Esophagus muscularis mucosa (tissue), 4 donors: ENCODE measurements around the gene SH3RF2. TPM values are rescaled to one million over a fixed set of nuclear protein-coding genes. Genes with fewer than 3 reads are reported as not detected.

Source experiments
- DNase-seq: peaks from one replicate; pipeline ENCODE4 v3.0.0-alpha.2; 2017; ENCODE audit errors: extremely low spot score
- H3K27ac ChIP-seq, 4 donors: fragments of 200-600 bp; sonication (generic); replicated peaks in 1 of 4; 1 replicate in 3 of 4; 2 replicates in 1 of 4; pipeline ENCODE4 v1.5.1; 2016 to 2019; ENCODE audit warnings: mild to moderate bottlenecking in 1 of 4
- H3K27me3 ChIP-seq, 4 donors: fragments of 200-600 bp; sonication (generic); one replicate each; pipeline versions ENCODE4 v1.5.1 to v1.6.0; 2016 to 2019
- H3K36me3 ChIP-seq, 4 donors: fragments of 200-600 bp; sonication (generic); one replicate each; pipeline ENCODE4 v1.5.1; 2016 to 2019
- H3K4me1 ChIP-seq, 4 donors: fragments of 200-600 bp; sonication (generic); one replicate each; pipeline ENCODE4 v1.5.1; 2016 to 2019
- H3K4me3 ChIP-seq, 4 donors: fragments of 200-600 bp; sonication (generic); 1 replicate in 2 of 4; 2 replicates in 2 of 4; pipeline ENCODE4 v1.5.1; 2016 to 2019; ENCODE audit warnings: mild to moderate bottlenecking in 4 of 4, moderate library complexity in 1 of 4
- H3K9me3 ChIP-seq, 4 donors: fragments of 200-600 bp; sonication (generic); 1 replicate in 3 of 4; 2 replicates in 1 of 4; pipeline ENCODE4 v1.5.1; 2016 to 2019
- CTCF ChIP-seq, 3 experiments: fragments of 200-600 bp in 2 of 3; fragments of 450-650 bp in 1 of 3; sonication (generic) in 2 of 3; IDR thresholded peaks; one replicate each; pipeline ENCODE4 v1.5.1; 2017 to 2019; ENCODE audit warnings: antibody characterized with exemption in 3 of 3, mild to moderate bottlenecking in 2 of 3, moderate library complexity in 1 of 3
- EP300 ChIP-seq: sonication (generic); formaldehyde crosslinking; IDR thresholded peaks from one replicate; pipeline ENCODE4 v1.6.1; 2017; ENCODE audit warnings: antibody characterized with exemption
- POLR2A ChIP-seq: fragments of 450-650 bp; IDR thresholded peaks from one replicate; pipeline ENCODE4 v1.6.1; 2017; ENCODE audit warnings: antibody characterized with exemption, moderate library complexity, mild to moderate bottlenecking, low read depth
- POLR2AphosphoS5 ChIP-seq, 2 donors: sonication (generic); formaldehyde crosslinking; IDR thresholded peaks; one replicate each; pipeline ENCODE4 v1.6.1; 2017; ENCODE audit warnings: antibody characterized with exemption in 2 of 2
- WGBS: methylation state at CpG from one replicate; pipeline ENCODE4 v1.1.5; 2018; 5-methylcytosine and 5-hydroxymethylcytosine counted together
- intact Hi-C: fragments of 100-400 bp; cut with DNase I; formaldehyde crosslinking; loops from one replicate; pipeline ENCODE4 v1.15.1; 2023
- total RNA-seq, 4 donors: library from RNA; depleted of rRNA; stranded (reverse); fragments of >200 nt; gene quantifications; one replicate each; pipeline versions ENCODE4 v1.1.0 to v1.2.1, GENCODE V29; 2016

SH3RF2 gene
- total RNA-seq, 4 donors from 2014 or later, result 0.66 to 2.1 (median 1.5) TPM

- intact Hi-C loops, result no loop called here
- Histone ChIP-seq H3K27me3 (no peaks in the 10 kb centered on the region), H3K4me1 (no peaks in the 10 kb centered on the region), H3K9me3 (no peaks in the 10 kb centered on the region), H3K36me3 (no peaks in the 10 kb centered on the region), H3K27ac (no peak overlapping the region), H3K4me3 (no peak overlapping the region)
- DNase-seq, result no peak
- no peak for TF ChIP-seq POLR2AphosphoS5 (IDR thresholded peaks at IDR 0.05)
- no peak for TF ChIP-seq POLR2A
- no peak for TF ChIP-seq CTCF (IDR thresholded peaks at IDR 0.05)
- no peak for TF ChIP-seq EP300
These were observed 152.9 kb downstream of the SH3RF2 start for GRCh38 chr5:146089287-146089686.

- TF ChIP-seq EP300 (no peak), POLR2A (no peak), CTCF (IDR thresholded peaks at IDR 0.05) (no peak), POLR2AphosphoS5 (IDR thresholded peaks at IDR 0.05) (no peak)
- intact Hi-C loops, result no loop called here
- WGBS, result 68% methylated on average over 3 of the region's 3 CpGs
- H3K9me3 ChIP-seq, result no peaks in the 10 kb centered on the region
- no peak for DNase-seq
- H3K4me3 ChIP-seq, result no peak overlapping the region
- H3K27me3 ChIP-seq, result no peaks in the 10 kb centered on the region
- no peaks in the 10 kb centered on the region for H3K4me1 ChIP-seq
- no peaks in the 10 kb centered on the region for H3K36me3 ChIP-seq
- no peak overlapping the region for H3K27ac ChIP-seq
These were observed 155.5 kb downstream of the SH3RF2 start for GRCh38 chr5:146091881-146092280.

- Histone ChIP-seq H3K27ac (no peak overlapping the region), H3K4me1 (no peaks in the 10 kb centered on the region), H3K4me3 (no peak overlapping the region), H3K9me3 (no peaks in the 10 kb centered on the region), H3K27me3 (no peaks in the 10 kb centered on the region), H3K36me3 (no peaks in the 10 kb centered on the region)
- 91% methylated on average over 6 of the region's 6 CpGs for WGBS
- intact Hi-C loops, result no loop called here
- no peak for DNase-seq
- TF ChIP-seq CTCF (IDR thresholded peaks at IDR 0.05) (no peak), POLR2A (no peak), POLR2AphosphoS5 (IDR thresholded peaks at IDR 0.05) (no peak), EP300 (no peak)
These were observed 161.7 kb downstream of the SH3RF2 start for GRCh38 chr5:146098047-146098446.

GRCh38 chr5:146101646-146102045 is 165.3 kb downstream of the SH3RF2 start:
- TF ChIP-seq EP300 (no peak), POLR2AphosphoS5 (IDR thresholded peaks at IDR 0.05) (no peak), CTCF (IDR thresholded peaks at IDR 0.05) (no peak), POLR2A (no peak)
- no peaks in the 10 kb centered on the region for H3K9me3 ChIP-seq
- DNase-seq, result no peak
- intact Hi-C loops, result no loop called here
- H3K4me3 ChIP-seq, result no peak overlapping the region
- peaks cover 0 to 3% (median 0%) of the 10 kb centered on the region in 4 donors for H3K4me1 ChIP-seq
- H3K27me3 ChIP-seq, result no peaks in the 10 kb centered on the region
- H3K27ac ChIP-seq, result no peak overlapping the region
- peaks cover 0 to 8% (median 0%) of the 10 kb centered on the region in 4 donors for H3K36me3 ChIP-seq
- WGBS, result 73% methylated on average over 2 of the region's 2 CpGs

GRCh38 chr5:146103594-146103993 is 167.2 kb downstream of the SH3RF2 start:
- Histone ChIP-seq H3K36me3 (peaks cover 0 to 8% (median 0%) of the 10 kb centered on the region in 4 donors), H3K4me3 (no peak overlapping the region), H3K27me3 (no peaks in the 10 kb centered on the region), H3K4me1 (peaks cover 0 to 3% (median 0%) of the 10 kb centered on the region in 4 donors), H3K27ac (no peak overlapping the region), H3K9me3 (no peaks in the 10 kb centered on the region)
- DNase-seq, result no peak
- intact Hi-C loops, result no loop called here
- no peak for TF ChIP-seq CTCF (IDR thresholded peaks at IDR 0.05)
- no peak for TF ChIP-seq POLR2AphosphoS5 (IDR thresholded peaks at IDR 0.05)
- TF ChIP-seq POLR2A, result no peak
- no peak for TF ChIP-seq EP300
- WGBS, result 79% methylated on average over 1 of the region's 1 CpG
